ENCODE data around the gene MSI2.

MSI2 gene

DNA sequence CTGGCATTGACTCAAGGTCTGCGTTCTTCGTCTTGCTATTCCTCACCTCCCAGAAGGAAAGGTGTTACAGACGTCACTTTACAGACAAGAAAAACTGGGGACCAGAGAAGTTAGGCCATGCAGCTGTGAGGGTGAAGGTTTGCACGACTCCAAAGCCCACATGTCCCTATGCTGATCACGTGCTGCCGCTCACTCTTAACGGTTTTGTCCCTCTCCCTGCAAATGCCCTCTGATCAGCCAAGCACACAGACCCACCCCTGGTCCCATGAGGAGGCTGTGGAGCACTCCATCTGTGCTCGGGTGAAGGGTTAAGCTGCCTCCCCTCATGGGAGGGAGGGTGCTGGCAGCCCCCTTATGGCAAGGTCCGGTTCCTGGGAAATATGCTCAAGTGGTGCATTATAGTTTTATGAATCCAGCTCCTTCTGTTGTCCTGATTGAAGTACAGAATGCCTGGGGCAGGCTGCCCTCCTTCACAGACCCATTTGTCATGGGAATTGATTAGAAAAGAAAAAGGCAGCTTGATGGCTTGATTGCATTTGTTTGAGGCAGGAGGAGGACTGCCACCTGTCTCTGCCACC lies 470.0 kb downstream of the MSI2 start:
- TF ChIP-seq FOXM1 (IDR thresholded peaks at IDR 0.05; ENCODE audit: borderline replicate concordance, low read depth) (no peak), TEAD4 (IDR thresholded peaks at IDR 0.05) (no peak), RAD21 (IDR thresholded peaks at IDR 0.05; ENCODE audit: low read depth) (no peak), TAF1 (IDR thresholded peaks at IDR 0.05; ENCODE audit: low read depth) (no peak), YY1 (IDR thresholded peaks at IDR 0.05; ENCODE audit: low read depth) (no peak), EGR1 (IDR thresholded peaks at IDR 0.05) (no peak), NFIC (IDR thresholded peaks at IDR 0.05) (no peak), TCF12 (IDR thresholded peaks at IDR 0.05; ENCODE audit: low read depth) (no peak), MAX (IDR thresholded peaks at IDR 0.05) (no peak), USF1 (IDR thresholded peaks at IDR 0.05) (no peak), ZBTB7A (IDR thresholded peaks at IDR 0.05; ENCODE audit: low read depth) (no peak), EP300 (IDR thresholded peaks at IDR 0.05; ENCODE audit: borderline replicate concordance) (no peak)

DNA sequence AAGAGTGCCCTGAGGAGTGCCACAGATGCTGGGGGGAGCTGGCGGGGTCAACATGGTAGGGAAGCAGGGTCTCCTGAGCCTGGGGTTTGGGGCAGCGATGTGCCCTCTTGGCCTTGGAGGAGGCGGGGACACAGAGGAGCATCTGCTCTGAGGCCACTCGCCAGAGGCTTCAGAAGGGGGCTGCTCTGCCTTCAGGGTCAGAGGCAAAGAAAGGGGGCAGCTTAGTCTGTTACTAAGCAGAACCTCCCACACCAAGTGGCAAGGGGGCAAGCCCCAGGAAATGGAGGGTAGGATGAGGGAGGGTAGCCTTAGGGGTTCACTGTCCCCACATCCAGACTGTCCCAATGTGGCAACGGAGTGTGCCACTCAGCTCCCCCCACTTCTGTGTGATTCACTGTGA lies 470.5 kb downstream of the MSI2 start:
- TF ChIP-seq TAF1 (IDR thresholded peaks at IDR 0.05; ENCODE audit: low read depth), result no peak
- TF ChIP-seq TEAD4 (IDR thresholded peaks at IDR 0.05), result no peak
- TF ChIP-seq ZBTB7A (IDR thresholded peaks at IDR 0.05; ENCODE audit: low read depth), result no peak
- no peak for TF ChIP-seq TCF12 (IDR thresholded peaks at IDR 0.05; ENCODE audit: low read depth)
- TF ChIP-seq MAX (IDR thresholded peaks at IDR 0.05), result no peak
- no peak for TF ChIP-seq EP300 (IDR thresholded peaks at IDR 0.05; ENCODE audit: borderline replicate concordance)
- no peak for TF ChIP-seq FOXM1 (IDR thresholded peaks at IDR 0.05; ENCODE audit: borderline replicate concordance, low read depth)
- TF ChIP-seq NFIC (IDR thresholded peaks at IDR 0.05), result no peak
- no peak for TF ChIP-seq RAD21 (IDR thresholded peaks at IDR 0.05; ENCODE audit: low read depth)
- TF ChIP-seq CEBPB (IDR thresholded peaks at IDR 0.05), result no peak
- TF ChIP-seq REST (IDR thresholded peaks at IDR 0.05; ENCODE audit: low read depth), result no peak

DNA sequence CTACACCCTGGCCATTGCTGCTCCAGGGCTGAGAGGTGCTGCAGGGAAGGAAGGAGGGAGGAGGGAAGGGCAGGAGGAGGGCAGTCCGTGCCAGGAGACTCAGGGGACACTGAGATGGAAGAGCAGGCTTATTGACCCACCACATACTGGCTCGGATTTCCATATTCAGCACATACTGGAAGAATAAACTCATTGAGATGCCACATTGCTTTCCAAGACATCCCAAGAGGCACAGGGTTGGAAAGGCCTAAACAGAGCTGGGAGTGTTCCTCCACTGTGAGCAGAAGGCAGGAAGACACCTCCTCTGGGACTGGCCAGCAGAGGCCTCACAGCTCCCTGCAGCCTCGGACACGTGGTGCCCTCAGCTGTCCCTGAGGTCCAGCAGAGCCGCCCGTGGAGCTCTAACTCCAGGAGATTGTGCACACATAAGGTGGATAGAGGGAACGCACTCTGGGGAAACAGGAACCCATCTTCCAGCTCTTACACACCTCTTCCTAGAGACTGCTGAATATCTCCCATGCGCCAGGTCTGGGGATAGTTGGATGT lies 471.4 kb downstream of the MSI2 start:
- no peak for TF ChIP-seq REST (IDR thresholded peaks at IDR 0.05; ENCODE audit: low read depth)

GRCh38 chr17:57730026-57730701 lies 473.8 kb downstream of the MSI2 start:
- TF ChIP-seq EP300 (IDR thresholded peaks at IDR 0.05; ENCODE audit: borderline replicate concordance) (no peak), CEBPB (IDR thresholded peaks at IDR 0.05) (no peak), TEAD4 (IDR thresholded peaks at IDR 0.05) (no peak), FOXM1 (IDR thresholded peaks at IDR 0.05; ENCODE audit: borderline replicate concordance, low read depth) (no peak), CREB1 (IDR thresholded peaks at IDR 0.05; ENCODE audit: low read depth) (no peak), YY1 (IDR thresholded peaks at IDR 0.05; ENCODE audit: low read depth) (no peak)

- TF ChIP-seq EGR1 (IDR thresholded peaks at IDR 0.05) (no peak), EP300 (IDR thresholded peaks at IDR 0.05; ENCODE audit: borderline replicate concordance) (no peak), TAF1 (IDR thresholded peaks at IDR 0.05; ENCODE audit: low read depth) (no peak), YY1 (IDR thresholded peaks at IDR 0.05; ENCODE audit: low read depth) (no peak), RAD21 (IDR thresholded peaks at IDR 0.05; ENCODE audit: low read depth) (no peak), CEBPB (IDR thresholded peaks at IDR 0.05) (no peak), TCF12 (IDR thresholded peaks at IDR 0.05; ENCODE audit: low read depth) (no peak), CREB1 (IDR thresholded peaks at IDR 0.05; ENCODE audit: low read depth) (no peak), ZBTB7A (IDR thresholded peaks at IDR 0.05; ENCODE audit: low read depth) (no peak), NFIC (IDR thresholded peaks at IDR 0.05) (no peak)
Observed at GRCh38 chr17:57732062-57732461, 475.7 kb downstream of the MSI2 start.

DNA sequence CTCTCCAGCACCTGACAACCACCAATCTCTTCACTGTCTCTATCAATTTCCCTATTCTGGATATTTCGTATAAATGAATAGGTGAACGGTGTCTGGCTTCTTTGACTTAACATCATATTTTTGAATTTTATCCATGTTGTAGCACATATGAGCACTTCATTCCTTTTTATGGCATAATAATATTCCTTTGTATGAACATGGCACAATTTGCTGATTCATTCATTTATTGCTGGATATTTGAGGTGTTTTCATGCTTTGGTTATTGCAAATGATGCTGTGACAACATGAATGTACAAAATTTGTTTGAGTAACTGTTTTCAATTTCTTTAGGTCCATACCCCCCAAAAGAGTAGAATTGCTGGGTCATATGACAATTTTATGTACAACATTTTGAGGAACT lies 476.8 kb downstream of the MSI2 start:
- TF ChIP-seq FOXM1 (IDR thresholded peaks at IDR 0.05; ENCODE audit: borderline replicate concordance, low read depth) (no peak), EGR1 (IDR thresholded peaks at IDR 0.05) (no peak), TAF1 (IDR thresholded peaks at IDR 0.05; ENCODE audit: low read depth) (no peak), CREB1 (IDR thresholded peaks at IDR 0.05; ENCODE audit: low read depth) (no peak), ZBTB7A (IDR thresholded peaks at IDR 0.05; ENCODE audit: low read depth) (no peak), REST (IDR thresholded peaks at IDR 0.05; ENCODE audit: low read depth) (no peak), TEAD4 (IDR thresholded peaks at IDR 0.05) (no peak), YY1 (IDR thresholded peaks at IDR 0.05; ENCODE audit: low read depth) (no peak), TCF12 (IDR thresholded peaks at IDR 0.05; ENCODE audit: low read depth) (no peak), RAD21 (IDR thresholded peaks at IDR 0.05; ENCODE audit: low read depth) (no peak), CEBPB (IDR thresholded peaks at IDR 0.05) (no peak), MAX (IDR thresholded peaks at IDR 0.05) (no peak), USF1 (IDR thresholded peaks at IDR 0.05) (no peak), NFIC (IDR thresholded peaks at IDR 0.05) (no peak), EP300 (IDR thresholded peaks at IDR 0.05; ENCODE audit: borderline replicate concordance) (no peak)

All from Ishikawa (cell line).